NCI-H510A treated with DMSO at 0.1 percent for 48 hours (cell line): ENCODE data around the gene SOCS3.
"Not testable (repeated sequence)": the region's sequence is repeated elsewhere in the genome, so short reads cannot be mapped to it uniquely, and the experiment has no call there.

Source experiments
- DNase-seq: peaks from one replicate; lab custom pipeline; 2025; lab: John Stamatoyannopoulos, UW

The SOCS3 gene

DNA sequence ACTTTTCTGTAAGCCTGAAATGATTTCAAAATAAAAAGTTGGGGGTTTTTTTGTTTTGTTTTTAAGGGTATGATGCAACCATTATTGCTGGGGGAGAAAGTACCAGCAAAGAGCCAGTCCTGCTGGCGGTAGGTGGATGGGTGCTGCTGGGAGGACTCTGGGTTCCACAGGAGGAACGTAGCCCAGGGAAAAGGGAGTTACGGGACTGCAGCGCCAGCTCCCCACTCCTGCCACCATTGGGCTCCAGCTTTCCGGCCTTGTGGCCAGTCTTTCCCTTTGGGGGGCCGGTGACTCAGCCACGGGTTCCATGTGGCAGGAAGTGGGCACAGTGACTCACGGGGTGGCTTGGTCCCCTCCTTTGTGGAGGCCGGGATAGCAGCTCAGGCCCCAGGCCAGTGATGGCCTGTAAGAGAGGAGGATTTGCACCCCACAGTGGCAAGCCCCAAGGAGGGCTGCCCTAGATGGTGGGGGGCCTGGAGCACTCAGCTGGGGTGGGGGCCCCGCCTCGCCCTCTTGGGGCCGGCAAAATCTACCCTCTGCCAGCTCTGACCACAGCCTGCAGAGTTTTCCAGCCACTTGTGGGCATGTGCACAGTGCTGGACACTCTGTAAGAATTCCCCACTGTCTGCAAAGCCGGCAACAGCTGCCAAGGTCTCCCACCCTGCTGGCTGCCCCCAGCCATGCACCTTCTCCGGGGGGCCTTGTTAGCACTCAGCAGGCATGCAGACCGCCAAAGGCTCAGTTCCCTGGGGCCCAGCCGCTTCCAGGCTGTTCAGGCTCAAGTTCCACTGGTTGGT, 30.4 kb downstream of the SOCS3 start:
- DNase-seq, result no peak

DNA sequence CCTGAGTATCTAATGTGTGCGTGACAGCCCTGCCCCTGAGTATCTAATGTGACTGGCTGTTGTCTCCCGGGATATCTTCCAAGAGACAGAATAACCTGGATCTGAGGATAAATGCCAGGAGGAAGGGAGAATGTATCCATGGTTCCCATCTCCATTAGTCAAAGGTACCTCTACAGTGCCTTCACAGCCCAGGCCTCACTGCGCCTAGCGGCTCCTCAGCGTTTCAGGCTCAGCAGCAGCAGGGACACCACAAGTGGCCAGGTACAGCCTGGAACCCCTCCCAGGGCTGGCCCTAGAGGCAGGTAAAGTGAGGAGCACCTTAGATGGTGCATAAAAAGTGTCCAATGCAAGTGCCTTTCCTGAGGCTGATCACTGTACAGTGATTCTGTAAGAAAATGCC, 32.0 kb downstream of the SOCS3 start:
- no peak for DNase-seq

DNA sequence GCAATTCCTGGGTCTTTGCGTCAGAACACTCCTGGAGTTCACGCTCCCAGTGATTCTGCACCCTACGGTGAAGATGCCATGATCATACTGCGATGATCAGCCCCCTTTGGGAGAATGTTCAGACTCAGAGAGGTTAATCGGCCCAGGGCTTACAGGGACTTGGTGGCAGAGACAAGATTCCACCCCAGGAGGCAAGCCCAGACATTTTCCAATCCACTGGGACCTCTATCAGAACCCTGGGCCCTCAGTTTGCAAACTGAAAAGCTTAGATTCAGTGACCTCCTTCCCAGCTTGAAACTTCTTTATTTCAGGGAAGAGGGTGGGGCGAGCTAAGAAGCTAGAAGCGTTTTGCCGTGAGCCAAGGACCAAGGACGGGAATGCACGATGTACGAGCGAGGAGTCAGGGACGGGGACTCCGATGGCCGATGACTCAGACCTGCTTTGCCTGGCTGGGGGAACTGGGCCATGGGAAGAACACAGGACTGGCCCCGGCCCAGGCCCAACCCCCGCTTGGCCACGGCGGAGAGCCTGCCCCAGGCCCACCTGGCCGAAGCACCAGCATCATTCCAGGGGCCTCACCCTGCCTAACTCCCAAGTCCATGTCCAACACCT, 34.7 kb downstream of the SOCS3 start:
- no peak for DNase-seq

- DNase-seq, result peak; percentile 41
Observed at GRCh38 chr17:78324391-78325075, 35.3 kb downstream of the SOCS3 start.

- no peak for DNase-seq
Observed at GRCh38 chr17:78323826-78324390, 36.0 kb downstream of the SOCS3 start.

DNA sequence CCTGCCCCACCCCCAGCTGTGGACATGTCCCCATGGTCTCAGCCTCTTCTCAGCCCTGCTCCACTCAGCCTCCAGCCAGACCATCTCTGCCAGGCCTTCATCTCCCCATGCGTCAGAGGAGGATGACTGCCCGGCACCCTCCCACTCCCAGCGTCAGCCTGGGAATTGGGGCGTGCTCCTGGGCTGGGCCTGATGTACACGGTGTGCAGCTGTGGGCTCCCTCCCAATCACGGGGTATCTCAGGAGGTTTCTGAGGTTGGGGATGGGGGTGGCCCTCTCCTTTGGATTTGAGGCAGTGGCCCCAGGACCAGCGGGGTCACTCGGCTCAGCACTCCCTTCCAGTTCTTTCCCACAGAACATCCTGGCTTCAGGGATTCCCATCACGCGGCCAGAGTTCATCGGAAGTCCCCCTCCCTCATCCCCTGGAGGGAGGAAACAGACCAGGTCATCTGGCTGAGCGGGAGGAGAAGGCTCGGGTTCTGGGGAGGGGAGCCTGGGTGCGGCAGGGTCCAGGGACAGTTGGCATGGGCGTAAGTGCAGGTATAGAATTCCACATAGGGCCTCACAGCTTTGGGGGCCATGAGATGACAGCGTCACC, 36.9 kb downstream of the SOCS3 start:
- DNase-seq, result no peak

DNA sequence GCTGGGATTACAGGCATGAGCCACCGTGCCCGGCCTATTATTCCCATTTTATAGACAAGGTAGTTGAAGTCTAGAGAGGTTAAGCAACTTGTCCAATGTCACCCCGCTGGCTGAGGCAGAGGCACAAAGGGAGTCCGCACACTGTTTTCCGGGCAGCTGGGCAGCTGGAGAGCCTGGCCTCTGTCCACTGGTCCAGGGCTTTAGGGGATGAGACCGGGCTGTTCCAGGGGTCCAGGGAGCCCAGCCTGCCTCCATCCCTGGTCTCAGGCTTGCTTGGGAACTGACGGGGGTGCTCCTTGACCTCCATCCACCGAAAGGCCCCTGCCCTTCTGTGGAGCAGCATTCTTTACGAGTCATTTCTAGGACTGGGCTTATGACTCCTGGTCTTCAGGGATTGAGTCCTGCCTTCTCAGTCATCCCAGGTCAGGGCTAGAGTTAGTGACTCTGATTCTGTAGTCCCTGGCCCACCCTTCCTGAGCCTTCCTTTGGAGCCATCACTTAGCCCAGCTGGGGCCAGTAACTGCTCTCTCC, 37.5 kb downstream of the SOCS3 start:
- DNase-seq, result no peak

DNA sequence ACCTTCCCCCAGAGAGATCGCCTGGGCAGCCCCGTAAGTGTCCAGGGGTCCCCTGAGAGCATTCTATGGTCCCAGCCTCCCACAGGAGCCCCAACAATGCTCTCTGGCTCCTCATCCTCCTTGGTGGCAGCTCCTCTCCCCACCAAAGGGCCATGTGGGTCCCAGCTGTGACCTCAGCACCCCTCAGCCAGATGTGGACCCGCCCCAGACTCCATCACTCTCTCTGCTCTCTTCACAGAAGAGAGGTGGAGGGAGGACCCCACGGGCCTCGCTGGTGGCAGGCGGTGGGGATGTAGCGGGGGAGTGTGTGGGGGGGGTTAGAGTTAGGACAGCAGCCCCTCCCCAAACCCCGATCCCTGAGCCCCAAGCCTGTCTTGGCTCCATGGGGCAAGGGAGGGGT, 41.0 kb downstream of the SOCS3 start:
- no peak for DNase-seq

GRCh38 chr17:78318407-78318806, 41.5 kb downstream of the SOCS3 start:
- DNase-seq, result no peak

- no peak for DNase-seq
Observed at GRCh38 chr17:78317794-78318400, 42.0 kb downstream of the SOCS3 start.

GRCh38 chr17:78316867-78317789, 42.7 kb downstream of the SOCS3 start:
- DNase-seq, result no peak

DNA sequence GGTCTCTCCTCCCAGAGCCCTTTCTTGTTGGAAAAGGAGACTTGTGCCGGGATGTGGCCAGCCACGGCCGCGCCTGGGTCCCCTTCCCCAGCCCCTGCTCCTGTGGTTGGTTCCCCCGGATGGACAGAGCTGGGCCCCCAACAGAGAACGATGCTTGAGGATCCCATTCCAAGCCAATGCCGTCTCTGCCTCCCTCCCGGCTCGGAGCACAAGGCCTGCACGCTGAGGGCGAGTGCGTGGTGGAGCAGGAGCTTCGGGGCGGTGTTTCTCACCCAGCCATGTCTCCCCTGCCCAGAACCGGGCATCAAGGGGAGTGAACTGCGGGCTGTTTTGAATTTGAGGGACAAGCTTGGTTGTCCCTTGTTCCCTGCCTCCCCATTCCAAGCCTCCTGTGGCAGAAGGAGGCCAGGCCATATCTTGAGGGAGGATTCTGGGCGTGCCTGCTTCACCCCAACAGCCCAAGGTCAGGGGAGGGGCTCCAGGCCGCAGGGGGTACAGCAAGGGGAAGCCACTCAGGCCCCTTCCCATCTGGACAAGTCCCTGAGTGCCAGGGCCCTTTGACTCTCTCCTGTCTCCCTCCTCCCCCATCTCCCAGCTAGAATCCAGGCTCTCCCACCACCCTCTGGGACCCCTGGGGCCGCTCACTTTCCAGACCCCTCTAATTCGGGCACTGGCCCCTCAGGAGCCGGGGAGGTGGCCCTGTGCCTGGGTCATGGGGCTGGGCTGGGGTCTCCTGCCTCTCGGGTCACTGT, 43.6 kb downstream of the SOCS3 start:
- DNase-seq, result no peak

DNA sequence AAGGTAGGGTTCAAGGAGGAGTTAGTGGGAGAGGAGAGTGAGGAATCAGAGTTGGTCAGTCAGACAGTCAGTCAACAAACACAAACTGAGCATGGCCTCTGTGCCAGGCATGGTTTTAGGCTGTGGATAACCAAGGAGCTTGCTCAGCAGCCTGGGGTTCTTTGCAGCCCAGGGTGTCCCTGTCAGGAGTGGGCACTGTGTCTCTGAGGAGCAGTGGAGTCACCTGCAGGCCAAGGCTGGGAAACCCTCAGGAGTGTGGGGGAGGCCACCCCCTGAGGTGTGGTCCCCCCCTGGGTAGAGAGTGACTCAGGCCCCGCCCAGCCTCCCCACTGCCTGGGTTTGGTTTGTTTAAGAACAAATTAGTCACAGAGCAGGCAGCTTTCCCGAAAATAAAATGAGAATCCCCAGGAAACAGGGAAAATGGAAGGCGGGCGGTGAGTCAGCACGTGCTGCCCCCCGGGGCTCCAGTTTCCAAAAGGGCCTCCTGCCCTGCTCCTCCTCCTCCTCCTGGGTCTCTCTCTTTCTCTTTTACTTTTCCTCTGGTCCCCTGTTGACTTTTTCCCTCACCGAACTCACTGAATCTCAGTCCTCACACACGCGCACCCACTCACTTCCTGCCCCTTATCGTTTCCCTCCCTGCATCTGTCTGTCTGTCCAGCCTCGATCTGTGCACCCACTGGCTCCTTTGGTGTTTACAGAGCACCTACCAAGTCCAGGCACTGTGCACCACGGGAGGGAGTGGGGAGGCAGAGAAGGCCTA, 44.3 kb downstream of the SOCS3 start:
- DNase-seq, result no peak

DNA sequence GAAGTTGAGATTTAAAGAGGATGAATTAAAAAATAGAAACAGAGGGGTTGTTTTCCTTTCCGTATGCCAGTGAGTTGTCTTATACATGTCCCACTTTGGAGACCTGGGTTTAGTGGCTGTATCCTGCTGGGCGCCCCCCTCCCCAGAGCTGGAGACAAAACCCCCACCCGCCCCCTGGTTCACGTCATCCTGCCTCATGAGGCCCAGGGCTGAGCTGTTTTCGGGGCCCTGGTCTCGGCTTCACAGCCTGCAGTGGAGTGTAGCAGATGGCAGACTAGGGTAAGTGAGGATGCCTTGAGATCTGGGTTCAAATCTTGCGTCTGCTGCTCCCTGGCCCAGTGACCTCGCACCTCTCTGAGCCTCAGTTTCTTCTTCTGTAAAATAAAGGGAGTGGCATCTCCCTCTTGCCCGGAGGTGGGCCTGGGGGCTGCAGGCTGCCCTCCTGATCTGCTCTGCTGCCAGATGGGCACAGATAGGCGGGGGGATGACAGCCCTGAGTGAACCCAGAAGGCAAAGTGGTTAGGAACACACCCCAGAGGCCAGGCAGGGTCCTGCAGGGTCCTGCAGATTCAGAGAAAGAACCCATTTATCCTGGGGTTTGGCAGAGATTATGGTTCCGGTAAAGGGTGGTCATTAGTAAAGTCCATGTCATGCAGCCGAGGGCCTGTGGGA, 45.1 kb downstream of the SOCS3 start:
- DNase-seq, result no peak

GRCh38 chr17:78313735-78314648, 45.9 kb downstream of the SOCS3 start:
- peak; percentile 89 for DNase-seq

- not testable (repeated sequence) for DNase-seq
Observed at GRCh38 chr17:78309659-78310255, 50.1 kb downstream of the SOCS3 start.
